GM12878 (cell line): ENCODE data around the gene SRPK3. TPM values are rescaled to one million over a fixed set of nuclear protein-coding genes. Genes with fewer than 3 reads are reported as not detected.
"Not testable (repeated sequence)": the region's sequence is repeated elsewhere in the genome, so short reads cannot be mapped to it uniquely, and the experiment has no call there.

ENCODE experiments used
- ATAC-seq: fragments of 200-7000 bp; cut with Tn5 transposase; 3 replicates; pipeline ENCODE4 v1.9.1; 2020; ENCODE audit warnings: mild to moderate bottlenecking, moderate library complexity
- BruUV-seq: library from RNA; stranded (reverse); fragments of 400-500 nt; replicated peaks from 2 replicates; lab custom pipeline; 2021; lab: Mats Ljungman, UMichigan
- CTCF ChIA-PET: fragments of 300-600 bp; sonication (Branson Sonifier 250); formaldehyde crosslinking; extraction: SDS; loops from one replicate; lab custom pipeline; 2021; ENCODE audit warnings: inconsistent platforms; lab: Yijun Ruan, JAX
- POLR2A ChIA-PET: fragments of 350-600 bp; formaldehyde crosslinking; extraction: SDS; loops from one replicate; lab custom pipeline; 2021; ENCODE audit warnings: inconsistent platforms; lab: Charles Lee
- RAD21 ChIA-PET: fragments of 300-600 bp; sonication (Branson Sonifier 250); formaldehyde crosslinking; loops from one replicate; lab custom pipeline; 2023; ENCODE audit warnings: antibody characterized with exemption; ENCODE audit not compliant: unreplicated experiment; lab: Charles Lee
- SMC1A ChIA-PET: fragments of 300-600 bp; sonication (Branson Sonifier 250); formaldehyde crosslinking; loops from one replicate; lab custom pipeline; 2023; ENCODE audit not compliant: unreplicated experiment, uncharacterized antibody; lab: Charles Lee
- DNase-seq: peaks from one replicate; pipeline ENCODE4 v3.0.0-alpha.2; 2011; ENCODE audit warnings: low read depth, low spot score
- FAIRE-seq: peaks from 3 replicates; lab custom pipeline; 2011; peaks lifted over from hg19 to GRCh38; lab: Jason Lieb, UNC
- H2AFZ ChIP-seq: 2 replicates; pipeline ENCODE4 v1.6.0; 2011; ENCODE audit warnings: low read depth, low read length, control low read depth; ENCODE audit not compliant: control insufficient read depth
- H3K27ac ChIP-seq: 2 replicates; pipeline ENCODE4 v1.5.1; 2011; ENCODE audit warnings: control low read depth; ENCODE audit not compliant: control insufficient read depth, insufficient read depth
- H3K27me3 ChIP-seq, 2 experiments: replicated peaks in 1 of 2; 2 replicates each; pipeline versions ENCODE4 v1.6.0 to v1.6.1; 2011; ENCODE audit warnings: low read length in 1 of 2; ENCODE audit not compliant: control insufficient read depth in 2 of 2, insufficient read depth in 2 of 2
- H3K36me3 ChIP-seq, 2 experiments: 2 replicates each; pipeline ENCODE4 v1.5.1; 2011; ENCODE audit warnings: low read length in 1 of 2; ENCODE audit not compliant: control insufficient read depth in 2 of 2, insufficient read depth in 2 of 2
- H3K4me1 ChIP-seq: 2 replicates; pipeline ENCODE4 v1.6.1; 2011; ENCODE audit warnings: mild to moderate bottlenecking, low read length, moderate library complexity, mixed read lengths; ENCODE audit not compliant: control insufficient read depth, insufficient read depth
- H3K4me2 ChIP-seq: 2 replicates; pipeline ENCODE4 v1.6.0; 2011; ENCODE audit warnings: control low read depth; ENCODE audit not compliant: control insufficient read depth, insufficient read depth
- H3K4me3 ChIP-seq: fragments of 200-600 bp; sonication (generic); 2 replicates; pipeline ENCODE4 v1.5.1; 2016
- H3K79me2 ChIP-seq: 2 replicates; pipeline ENCODE4 v1.6.0; 2011; ENCODE audit warnings: low read length; ENCODE audit not compliant: control insufficient read depth, insufficient read depth
- H3K9ac ChIP-seq: 2 replicates; pipeline ENCODE4 v1.8.0; 2011; ENCODE audit warnings: low read length, control low read depth, mixed read lengths; ENCODE audit not compliant: control insufficient read depth, insufficient read depth
- H3K9me3 ChIP-seq: replicated peaks from 3 replicates; pipeline ENCODE4 v1.5.1; 2011; ENCODE audit warnings: mild to moderate bottlenecking, low read length; ENCODE audit not compliant: control insufficient read depth, insufficient read depth
- H4K20me1 ChIP-seq: 2 replicates; pipeline ENCODE4 v1.6.0; 2011; ENCODE audit not compliant: control insufficient read depth, insufficient read depth
- BHLHE40 ChIP-seq, 2 experiments: fragments of 450-650 bp in 1 of 2; IDR thresholded peaks; 2 replicates each; pipeline ENCODE4 v1.6.1; 2011 to 2017; ENCODE audit warnings: low read depth in 2 of 2, borderline replicate concordance in 1 of 2, improper control_type of control experiment in 1 of 2, low read length in 1 of 2, mild to moderate bottlenecking in 1 of 2
- NR2F1 ChIP-seq: fragments of 450-650 bp; conservative IDR thresholded peaks from 2 replicates; pipeline ENCODE4 v1.6.1; 2017; ENCODE audit warnings: mild to moderate bottlenecking
- WGBS: methylation state at CpG from one replicate; pipeline ENCODE4 v1.1.6; 2016; ENCODE audit warnings: low lambda C conversion rate; ENCODE audit not compliant: insufficient replicate concordance, insufficient coverage; ENCODE audit errors: missing lambda C conversion rate; 5-methylcytosine and 5-hydroxymethylcytosine counted together
- in situ Hi-C: fragments of 300-500 bp; cut with MboI; formaldehyde crosslinking; loops from 9 replicates; pipeline ENCODE4 v1.14.3; 2018; ENCODE audit warnings: mixed read lengths
- intact Hi-C: fragments of 100-400 bp; cut with micrococcal nuclease; formaldehyde crosslinking; loops from one replicate; pipeline ENCODE4 v1.14.2; 2022; ENCODE audit not compliant: unreplicated experiment
- polyA plus RNA-seq, 11 experiments: library from polyadenylated mRNA; depleted of rRNA in 4 of 11; unstranded in 6 of 11; stranded (reverse) in 5 of 11; fragments of >200 nt; fragmentation: Nextera tagmentation in 4 of 11; fragmentation: Illumina TruSeq in 1 of 11; extraction: Ambion mirVana in 4 of 11; extraction: Trizol in 1 of 11; gene quantifications; 1 replicate in 1 of 11; 2 replicates in 10 of 11; pipeline versions ENCODE4 v1.2.1 to v1.2.3, GENCODE V29; 2011 to 2016; ENCODE audit warnings: inconsistent platforms in 2 of 11, missing spikeins in 2 of 11, low read depth in 1 of 11
- total RNA-seq, 4 experiments: library from RNA; depleted of rRNA in 3 of 4; stranded (reverse); fragments of >200 nt in 3 of 4; fragmentation: Illumina TruSeq in 1 of 4; extraction: Trizol in 1 of 4; gene quantifications; 2 replicates each; pipeline versions ENCODE4 v1.2.1 to v1.2.3, GENCODE V29; 2013 to 2021
- TF ChIP-seq, protein P1 (sequence below), 3 experiments: IDR thresholded peaks in 2 of 3; conservative IDR thresholded peaks in 1 of 3; 2 replicates each; pipeline ENCODE4 v1.5.1; 2011; ENCODE audit warnings: low read depth in 3 of 3, low read length in 3 of 3, mild to moderate bottlenecking in 3 of 3, control low read depth in 2 of 3, moderate library complexity in 2 of 3, inconsistent platforms in 1 of 3, mixed read lengths in 1 of 3; ENCODE audit not compliant: control insufficient read depth in 2 of 3, insufficient read depth in 1 of 3; ENCODE audit errors: extremely low read depth in 1 of 3

Gene SRPK3
- total and polyA plus RNA-seq, 10 of the 15 experiments (the other 5 are each of a cell fraction or from before 2014, with no cell fraction given) = 0.05 to 0.19 TPM; not detected in 8

DNA sequence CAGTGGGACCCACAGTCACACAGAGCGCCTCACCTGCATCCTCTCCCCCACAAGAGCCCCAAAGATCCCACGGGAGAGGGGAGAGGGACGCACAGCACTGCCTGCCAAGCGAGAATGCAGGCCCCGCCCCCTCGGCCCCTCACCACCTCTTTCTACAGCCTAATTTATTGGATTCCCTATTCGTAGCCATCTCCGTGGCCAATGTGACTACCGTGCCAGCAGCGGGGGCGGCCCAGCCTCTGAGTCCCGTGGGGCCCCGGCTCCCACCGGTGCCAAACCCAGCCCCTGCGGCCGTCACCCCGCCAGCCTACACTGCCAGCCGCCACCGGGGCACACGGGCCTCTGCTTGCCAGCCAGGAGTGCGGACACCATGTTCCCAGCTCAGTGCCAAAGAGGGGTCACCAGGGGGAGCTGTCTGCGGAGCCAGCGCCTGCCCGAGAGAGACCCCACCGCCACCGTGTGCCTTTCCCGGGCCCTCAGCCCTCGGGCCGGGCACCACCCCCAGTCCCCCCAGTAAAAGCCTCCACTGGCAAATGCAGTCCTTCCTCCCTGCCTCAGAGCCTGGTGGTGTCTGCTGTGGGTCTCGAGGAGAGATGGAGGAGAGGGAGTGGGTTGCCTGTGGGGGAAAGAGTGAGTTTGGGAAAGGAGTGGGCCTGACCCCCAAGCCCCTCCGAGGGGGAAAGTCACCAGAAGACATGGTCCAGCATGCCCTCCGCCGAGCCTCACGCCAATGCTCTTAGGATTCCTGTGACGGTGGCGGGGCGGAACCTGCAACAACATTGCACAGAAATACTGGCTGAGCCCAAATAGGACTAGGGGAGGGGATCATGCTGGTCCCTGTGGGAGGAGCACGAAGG is 36.4 kb upstream of the SRPK3 start:
- TF ChIP-seq NR2F1 = no peak
- TF ChIP-seq, protein P1, sequence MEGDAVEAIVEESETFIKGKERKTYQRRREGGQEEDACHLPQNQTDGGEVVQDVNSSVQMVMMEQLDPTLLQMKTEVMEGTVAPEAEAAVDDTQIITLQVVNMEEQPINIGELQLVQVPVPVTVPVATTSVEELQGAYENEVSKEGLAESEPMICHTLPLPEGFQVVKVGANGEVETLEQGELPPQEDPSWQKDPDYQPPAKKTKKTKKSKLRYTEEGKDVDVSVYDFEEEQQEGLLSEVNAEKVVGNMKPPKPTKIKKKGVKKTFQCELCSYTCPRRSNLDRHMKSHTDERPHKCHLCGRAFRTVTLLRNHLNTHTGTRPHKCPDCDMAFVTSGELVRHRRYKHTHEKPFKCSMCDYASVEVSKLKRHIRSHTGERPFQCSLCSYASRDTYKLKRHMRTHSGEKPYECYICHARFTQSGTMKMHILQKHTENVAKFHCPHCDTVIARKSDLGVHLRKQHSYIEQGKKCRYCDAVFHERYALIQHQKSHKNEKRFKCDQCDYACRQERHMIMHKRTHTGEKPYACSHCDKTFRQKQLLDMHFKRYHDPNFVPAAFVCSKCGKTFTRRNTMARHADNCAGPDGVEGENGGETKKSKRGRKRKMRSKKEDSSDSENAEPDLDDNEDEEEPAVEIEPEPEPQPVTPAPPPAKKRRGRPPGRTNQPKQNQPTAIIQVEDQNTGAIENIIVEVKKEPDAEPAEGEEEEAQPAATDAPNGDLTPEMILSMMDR (IDR thresholded peaks at IDR 0.05 in 2 of 3, conservative IDR thresholded peaks at IDR 0.05 in 1 of 3; ENCODE audit: control insufficient read depth in 2 of 3, extremely low read depth in 1 of 3, insufficient read depth in 1 of 3, low read depth in 3 of 3, low read length in 3 of 3) = peak in 2 of 3 experiments; percentile 14 to 38; a peak in 1 of 6 replicates
- in situ Hi-C loops = no loop called here
- Histone ChIP-seq H3K4me3 (no peak overlapping the region), H3K9ac (no peak overlapping the region), H3K4me2 (no peak overlapping the region), H3K9me3 (no peaks in the 10 kb centered on the region; the same call in 2 of the 3 replicates), H2AFZ (no peak overlapping the region), H3K27ac (no peak overlapping the region), H3K79me2 (no peaks in the 10 kb centered on the region), H3K4me1 (no peaks in the 10 kb centered on the region), H4K20me1 (no peaks in the 10 kb centered on the region), H3K27me3 (no peaks in the 10 kb centered on the region; a peak in 1 of 4 replicates), H3K36me3 (no peaks in the 10 kb centered on the region)
- RAD21 ChIA-PET = no interaction called here
- 42% methylated on average over 38 of the region's 38 CpGs for whole genome bisulfite sequencing
- POLR2A ChIA-PET = no interaction called here
- intact Hi-C loops = no loop called here
- no TSS peak for BruUV-seq
- SMC1A ChIA-PET = no interaction called here
- CTCF ChIA-PET = no interaction called here
- DNase-seq (no peak), ATAC-seq (no peak), FAIRE-seq (no peak)

DNA sequence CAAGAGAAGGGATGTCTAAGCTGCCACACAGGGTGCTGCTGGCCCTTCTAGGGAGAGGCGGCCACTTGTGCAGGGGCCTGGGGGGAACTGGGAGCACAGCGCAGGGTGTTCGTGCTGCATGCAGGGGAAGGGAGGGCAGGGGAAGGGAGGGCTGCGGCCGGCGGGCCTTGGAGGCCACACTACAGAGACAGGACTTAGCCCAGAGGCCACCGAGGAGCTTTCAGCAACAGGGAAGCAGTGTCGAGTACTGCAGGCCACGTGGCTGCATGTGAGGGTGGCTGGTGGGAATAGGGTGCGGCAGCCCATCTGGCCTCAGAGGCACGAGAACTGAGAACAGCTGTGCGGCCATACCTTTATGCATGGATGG is 35.8 kb upstream of the SRPK3 start:
- SMC1A ChIA-PET, BruUV-seq: not testable (repeated sequence)

More for the DNA sequence above, 35.8 kb upstream of the SRPK3 start:
- H3K36me3 ChIP-seq, intact Hi-C loops, in situ Hi-C loops, H3K79me2 ChIP-seq, H2AFZ ChIP-seq, H3K9ac ChIP-seq, DNase-seq, POLR2A ChIA-PET, RAD21 ChIA-PET, H4K20me1 ChIP-seq, H3K27me3 ChIP-seq, H3K27ac ChIP-seq, H3K9me3 ChIP-seq, FAIRE-seq, CTCF ChIA-PET, H3K4me1 ChIP-seq, H3K4me3 ChIP-seq, H3K4me2 ChIP-seq, ATAC-seq: not testable (repeated sequence)
- 44% methylated on average over 9 of the region's 12 CpGs for WGBS
- TF ChIP-seq BHLHE40 (IDR thresholded peaks at IDR 0.05; ENCODE audit: borderline replicate concordance in 1 of 2, low read depth in 2 of 2, low read length in 1 of 2) = peak in 1 of 2 experiments; percentile 46; a peak in 1 of 4 replicates
